Immature natural killer cell (primary cell): Measurements from ENCODE around the gene TGM2. TPM values are rescaled to one million over a fixed set of nuclear protein-coding genes. Genes with fewer than 3 reads are reported as not detected.

Experiments
- DNase-seq, 3 donors: peaks; one replicate each; pipeline ENCODE4 v3.0.0; 2022; ENCODE audit warnings: mixed read lengths in 1 of 3
- H3K27ac Mint-ChIP-seq, 6 donors: one replicate each; pipeline ENCODE4 v1.8.0; 2020; ENCODE audit warnings: mixed read lengths in 6 of 6, mild to moderate bottlenecking in 5 of 6, inconsistent platforms in 4 of 6, moderate library complexity in 3 of 6
- H3K27me3 Mint-ChIP-seq, 3 donors: one replicate each; pipeline ENCODE4 v1.8.0; 2020 to 2021; ENCODE audit warnings: low read depth in 3 of 3, mild to moderate bottlenecking in 3 of 3, mixed read lengths in 3 of 3, moderate library complexity in 3 of 3, inconsistent platforms in 1 of 3
- H3K36me3 Mint-ChIP-seq, 3 donors: one replicate each; pipeline ENCODE4 v1.8.0; 2020; ENCODE audit warnings: mixed read lengths in 3 of 3, inconsistent platforms in 2 of 3, mild to moderate bottlenecking in 2 of 3
- H3K4me1 Mint-ChIP-seq, 2 donors: one replicate each; pipeline ENCODE4 v1.8.0; 2020; ENCODE audit warnings: inconsistent platforms in 2 of 2, mild to moderate bottlenecking in 2 of 2, mixed read lengths in 2 of 2, moderate library complexity in 1 of 2
- H3K4me3 Mint-ChIP-seq, 5 donors: one replicate each; pipeline ENCODE4 v1.8.0; 2020; ENCODE audit warnings: mild to moderate bottlenecking in 5 of 5, mixed read lengths in 5 of 5, inconsistent platforms in 3 of 5, moderate library complexity in 3 of 5
- H3K9me3 Mint-ChIP-seq, 6 donors: one replicate each; pipeline ENCODE4 v1.8.0; 2020; ENCODE audit warnings: mild to moderate bottlenecking in 6 of 6, mixed read lengths in 6 of 6, inconsistent platforms in 4 of 6, moderate library complexity in 3 of 6
- polyA plus RNA-seq, 3 donors: library from polyadenylated mRNA; unstranded; fragments of 300-500 nt; fragmentation: Illumina TruSeq; gene quantifications; one replicate each; pipeline ENCODE4 v1.2.3, GENCODE V29; 2021

The TGM2 gene
- not detected for polyA plus RNA-seq

DNA sequence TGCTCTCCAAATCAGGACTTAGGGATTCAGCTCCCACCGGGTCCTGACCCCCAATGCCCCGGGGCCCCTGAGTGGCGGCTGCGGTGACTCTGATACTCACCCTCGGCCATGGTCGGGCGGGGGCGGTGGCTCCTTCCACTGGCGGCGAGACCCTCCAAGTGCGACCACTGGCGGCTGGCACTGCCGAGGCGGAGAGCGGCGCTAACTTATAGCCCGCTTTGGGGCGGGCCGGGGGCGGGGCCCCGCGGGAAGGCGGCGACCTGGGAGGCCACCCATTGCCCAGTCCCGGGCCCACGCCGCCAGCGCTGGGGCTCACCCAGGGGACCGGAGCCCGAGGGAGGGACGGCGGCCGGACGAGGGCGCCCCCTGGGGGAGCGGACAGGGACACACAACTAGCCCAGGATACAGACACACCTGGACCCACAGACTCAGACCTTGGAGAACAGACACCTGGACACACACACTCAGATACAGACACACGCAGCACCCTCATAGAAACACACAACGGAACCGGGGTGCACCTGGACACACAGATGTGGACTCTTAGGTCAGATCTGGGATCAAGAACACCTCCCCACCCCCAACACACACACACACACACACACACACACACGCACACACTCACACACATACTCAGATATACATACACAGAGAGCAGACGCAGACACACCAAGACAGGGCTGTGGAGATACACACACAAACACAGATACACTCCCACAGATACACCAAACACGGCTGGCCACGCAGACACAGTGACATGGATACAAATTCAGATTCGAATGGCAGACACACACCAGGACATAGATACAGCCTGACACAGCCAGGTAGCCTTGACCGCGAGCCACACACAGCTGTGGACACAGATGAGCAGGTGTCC lies at the start of gene TGM2:
Gene TGM2 (minus strand): TSS at position 182 of the 877 bp plus-strand sequence. CDS start 72 bp downstream, at position 110.
- peak; percentile 56 to 63 (median 63) for DNase-seq
- peaks cover 6 to 9% of the 10 kb centered on the region in 2 donors for H3K4me1 Mint-ChIP-seq
- H3K27ac Mint-ChIP-seq = peak within 1 kb of the TSS in 3 of 6 donors; percentile 23 to 34 (median 32)
- no peaks in the 10 kb centered on the region for H3K9me3 Mint-ChIP-seq
- peak within 1 kb of the TSS in 4 of 5 donors; percentile 5 to 68 (median 46) for H3K4me3 Mint-ChIP-seq
- peaks cover 0 to 6% (median 3%) of the 10 kb centered on the region in 3 donors for H3K27me3 Mint-ChIP-seq
- H3K36me3 Mint-ChIP-seq = no peaks in the 10 kb centered on the region

GRCh38 chr20:38214256-38215193 lies 49.5 kb upstream of the TGM2 start:
- Mint-ChIP-seq H3K4me3 (no peak overlapping the region), H3K27me3 (peaks cover 0 to 5% (median 2%) of the 10 kb centered on the region in 3 donors), H3K36me3 (no peaks in the 10 kb centered on the region), H3K27ac (no peak overlapping the region), H3K9me3 (no peaks in the 10 kb centered on the region), H3K4me1 (no peaks in the 10 kb centered on the region)
- no peak for DNase-seq

DNA sequence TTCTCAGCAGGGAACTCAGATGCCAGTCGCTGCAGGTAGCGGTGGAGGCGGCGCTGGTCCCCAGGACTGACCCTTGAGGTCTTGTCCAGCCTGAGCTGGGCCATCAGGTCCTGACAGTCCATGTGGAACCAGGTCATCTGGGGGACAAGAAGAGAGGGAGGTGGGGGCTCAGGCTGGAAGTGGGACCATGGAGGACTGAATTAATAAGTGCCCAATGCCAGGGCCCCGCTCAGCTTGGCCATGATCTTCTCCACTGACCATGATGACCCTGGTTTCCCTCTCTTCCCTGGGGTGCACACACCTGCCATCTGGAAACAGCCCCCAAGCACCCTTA lies 48.5 kb upstream of the TGM2 start:
- Mint-ChIP-seq H3K4me3 (no peak overlapping the region), H3K27me3 (peaks cover 0 to 5% (median 2%) of the 10 kb centered on the region in 3 donors), H3K9me3 (no peaks in the 10 kb centered on the region), H3K27ac (no peak overlapping the region), H3K36me3 (no peaks in the 10 kb centered on the region), H3K4me1 (no peaks in the 10 kb centered on the region)
- no peak for DNase-seq

DNA sequence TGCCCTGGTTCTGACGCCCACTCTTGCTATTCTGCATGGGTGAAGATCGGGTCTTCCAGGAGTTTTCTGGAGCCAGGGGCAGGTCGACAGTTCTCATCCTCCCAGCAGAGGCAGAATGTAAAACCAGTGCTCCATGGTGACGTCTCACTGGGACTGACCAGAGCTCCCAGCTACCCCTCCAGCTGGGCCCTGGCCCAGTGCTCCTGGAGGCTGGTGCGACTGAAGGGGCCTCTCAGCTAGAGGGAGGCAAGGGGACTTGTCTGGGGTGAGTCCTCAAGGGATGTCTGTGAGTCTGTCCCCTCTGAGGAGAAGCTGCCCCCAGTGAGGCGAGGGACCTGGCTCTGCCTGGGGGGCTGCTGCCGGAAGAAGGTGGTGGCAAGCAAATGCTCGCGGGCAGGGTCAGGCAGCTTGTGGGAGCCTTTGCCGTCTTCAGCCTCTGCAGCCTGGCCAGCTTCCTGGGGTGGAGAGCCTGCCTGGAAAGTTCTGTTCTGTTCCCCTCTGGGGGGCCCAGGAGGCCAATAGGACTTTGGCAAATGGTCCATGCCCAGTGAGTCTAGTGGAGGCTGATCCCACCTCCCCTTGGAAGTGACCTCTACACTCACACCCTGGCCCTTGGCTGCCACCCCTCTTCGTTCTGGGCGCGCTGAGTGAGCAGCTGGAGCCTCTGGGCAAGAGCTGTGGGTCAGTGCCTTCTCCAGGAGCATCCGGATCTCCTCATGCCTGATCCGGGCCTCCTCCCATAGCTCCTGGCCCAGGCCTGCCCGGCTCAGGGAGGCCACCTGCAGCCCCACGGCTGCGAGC lies 47.9 kb upstream of the TGM2 start:
- H3K27me3 Mint-ChIP-seq = peaks cover 0 to 5% (median 2%) of the 10 kb centered on the region in 3 donors
- H3K27ac Mint-ChIP-seq = no peak overlapping the region
- no peak for DNase-seq
- H3K4me3 Mint-ChIP-seq = no peak overlapping the region
- no peaks in the 10 kb centered on the region for H3K9me3 Mint-ChIP-seq
- H3K4me1 Mint-ChIP-seq = no peaks in the 10 kb centered on the region
- no peaks in the 10 kb centered on the region for H3K36me3 Mint-ChIP-seq

DNA sequence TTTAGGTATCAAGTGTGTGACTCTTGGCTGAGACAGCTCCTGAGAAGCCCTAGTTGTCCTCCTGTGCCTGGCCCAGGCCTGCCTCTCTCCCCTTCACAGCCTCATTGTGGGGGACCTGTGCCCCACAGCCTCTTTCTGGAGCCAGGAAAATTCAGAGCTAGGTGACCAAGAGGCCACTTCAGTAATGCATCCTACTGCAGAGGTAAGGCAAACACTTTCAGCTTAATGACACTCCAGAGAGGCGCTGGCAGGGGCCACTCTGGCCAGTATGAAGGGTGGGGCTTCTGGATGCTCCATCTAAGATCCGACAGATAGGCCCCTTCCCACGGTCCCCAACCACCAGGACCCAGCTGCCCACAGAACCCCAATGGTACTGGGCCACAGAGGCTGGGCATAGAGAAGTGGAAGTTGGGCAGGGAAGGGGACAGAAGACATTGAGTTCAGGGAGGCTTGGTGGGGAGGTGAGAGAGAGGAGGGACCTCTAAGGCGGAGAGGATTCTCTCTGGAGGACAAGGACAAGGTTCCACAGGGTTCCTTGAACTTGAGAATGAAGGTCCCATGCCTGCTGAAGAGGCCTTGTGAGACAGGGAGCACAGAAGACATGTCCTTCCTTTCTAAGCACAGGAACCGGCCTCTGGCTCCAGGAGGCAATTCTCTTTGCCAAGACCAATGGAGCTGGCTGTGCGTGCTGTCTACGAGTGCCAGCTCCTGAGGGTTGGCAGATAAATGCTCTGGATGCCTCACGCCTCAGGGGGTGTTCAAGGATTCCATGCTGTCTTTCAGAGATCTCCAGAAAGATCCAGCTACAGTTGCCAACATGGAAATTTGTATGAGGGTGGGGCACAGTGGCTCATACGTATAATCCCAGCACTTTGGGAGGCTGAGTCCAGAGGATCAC lies 46.4 kb upstream of the TGM2 start:
- H3K27ac Mint-ChIP-seq = no peak overlapping the region
- DNase-seq = no peak
- H3K4me3 Mint-ChIP-seq = no peak overlapping the region
- no peaks in the 10 kb centered on the region for H3K36me3 Mint-ChIP-seq
- no peaks in the 10 kb centered on the region for H3K4me1 Mint-ChIP-seq
- peaks cover 0 to 5% (median 2%) of the 10 kb centered on the region in 3 donors for H3K27me3 Mint-ChIP-seq
- H3K9me3 Mint-ChIP-seq = no peaks in the 10 kb centered on the region

DNA sequence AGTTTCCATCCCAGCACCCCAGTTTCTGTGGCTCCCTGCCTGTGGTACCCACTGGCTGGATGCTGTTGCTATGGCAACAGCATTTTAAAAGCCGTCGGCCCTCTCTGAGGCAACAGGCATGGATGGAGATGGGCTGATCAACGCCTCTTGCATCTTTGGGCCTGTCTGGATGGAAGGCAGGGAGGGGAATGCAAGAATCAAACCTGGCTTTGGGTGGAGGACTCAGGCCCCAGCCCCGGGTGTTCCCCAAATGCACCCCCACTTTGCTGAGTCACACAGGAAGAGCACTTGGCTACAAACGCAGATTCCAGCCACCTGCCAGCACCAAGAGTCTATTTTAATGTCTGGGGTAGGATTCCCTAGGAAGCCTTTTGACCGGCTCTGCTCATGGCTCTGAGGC lies 45.7 kb upstream of the TGM2 start:
- Mint-ChIP-seq H3K4me1 (no peaks in the 10 kb centered on the region), H3K9me3 (no peaks in the 10 kb centered on the region), H3K27me3 (peaks cover 0 to 5% (median 2%) of the 10 kb centered on the region in 3 donors), H3K4me3 (no peak overlapping the region), H3K27ac (no peak overlapping the region), H3K36me3 (no peaks in the 10 kb centered on the region)
- DNase-seq = no peak

GRCh38 chr20:38209736-38210405 lies 44.8 kb upstream of the TGM2 start:
- no peak overlapping the region for H3K4me3 Mint-ChIP-seq

GRCh38 chr20:38209054-38209675 lies 44.1 kb upstream of the TGM2 start:
- no peak overlapping the region for H3K27ac Mint-ChIP-seq
- H3K27me3 Mint-ChIP-seq = peaks cover 0 to 5% (median 2%) of the 10 kb centered on the region in 3 donors
- DNase-seq = no peak
- H3K9me3 Mint-ChIP-seq = no peaks in the 10 kb centered on the region
- H3K4me3 Mint-ChIP-seq = no peak overlapping the region
- H3K4me1 Mint-ChIP-seq = no peaks in the 10 kb centered on the region
- H3K36me3 Mint-ChIP-seq = no peaks in the 10 kb centered on the region

More at GRCh38 chr20:38209736-38210405, 44.8 kb upstream of the TGM2 start:
- H3K27ac Mint-ChIP-seq = no peak overlapping the region
- DNase-seq = no peak
- H3K9me3 Mint-ChIP-seq = no peaks in the 10 kb centered on the region
- no peaks in the 10 kb centered on the region for H3K4me1 Mint-ChIP-seq
- H3K27me3 Mint-ChIP-seq = peaks cover 0 to 5% (median 2%) of the 10 kb centered on the region in 3 donors
- no peaks in the 10 kb centered on the region for H3K36me3 Mint-ChIP-seq

GRCh38 chr20:38208523-38208922 lies 43.5 kb upstream of the TGM2 start:
- H3K9me3 Mint-ChIP-seq = no peaks in the 10 kb centered on the region
- H3K27ac Mint-ChIP-seq = no peak overlapping the region
- H3K36me3 Mint-ChIP-seq = no peaks in the 10 kb centered on the region
- DNase-seq = no peak
- H3K4me1 Mint-ChIP-seq = no peaks in the 10 kb centered on the region
- no peak overlapping the region for H3K4me3 Mint-ChIP-seq
- H3K27me3 Mint-ChIP-seq = peaks cover 0 to 3% (median 2%) of the 10 kb centered on the region in 3 donors

DNA sequence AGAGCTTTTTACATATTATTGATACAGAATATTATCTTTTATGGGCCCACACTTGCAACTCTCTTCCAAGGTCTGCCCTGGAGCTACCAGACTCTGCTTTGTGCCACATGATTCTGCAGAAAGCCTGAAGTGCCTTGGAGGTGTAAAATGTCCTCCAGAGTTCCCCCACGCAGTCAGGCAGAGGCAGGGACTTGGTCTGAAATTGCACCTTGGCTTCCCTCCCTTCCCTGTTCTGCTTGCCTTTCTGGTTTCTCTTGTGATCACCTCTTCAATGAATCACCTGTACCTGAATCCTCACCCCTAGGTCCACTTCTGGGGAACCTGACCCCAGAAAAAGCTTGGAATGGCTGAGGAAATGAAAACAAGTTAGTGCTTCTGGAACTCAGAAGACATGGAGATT lies 43.0 kb upstream of the TGM2 start:
- DNase-seq = no peak
- no peak overlapping the region for H3K27ac Mint-ChIP-seq
- no peaks in the 10 kb centered on the region for H3K9me3 Mint-ChIP-seq
- H3K4me1 Mint-ChIP-seq = no peaks in the 10 kb centered on the region
- H3K27me3 Mint-ChIP-seq = peaks cover 0 to 3% (median 2%) of the 10 kb centered on the region in 3 donors
- no peaks in the 10 kb centered on the region for H3K36me3 Mint-ChIP-seq
- H3K4me3 Mint-ChIP-seq = no peak overlapping the region

DNA sequence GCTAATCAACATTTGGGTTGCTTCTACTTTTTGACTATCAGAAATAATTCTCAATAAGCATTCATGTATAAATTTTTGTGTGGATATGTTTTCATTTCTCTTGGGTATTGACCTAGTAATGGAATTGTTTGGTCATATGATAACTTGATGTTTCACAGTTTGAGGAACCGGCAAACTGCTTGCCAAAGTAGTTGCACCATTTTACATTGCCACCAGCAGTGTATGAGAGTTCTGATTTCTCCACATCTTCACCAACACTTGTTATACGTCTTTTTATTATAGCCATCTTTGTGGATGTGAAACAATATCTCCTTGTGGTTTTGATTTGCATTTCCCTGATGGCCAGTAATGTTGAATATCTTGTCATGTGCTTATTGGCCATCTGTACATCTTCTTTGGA lies 42.6 kb upstream of the TGM2 start:
- H3K4me3 Mint-ChIP-seq = no peak overlapping the region
- DNase-seq = no peak
- peaks cover 0 to 3% (median 2%) of the 10 kb centered on the region in 3 donors for H3K27me3 Mint-ChIP-seq
- no peaks in the 10 kb centered on the region for H3K36me3 Mint-ChIP-seq
- no peaks in the 10 kb centered on the region for H3K4me1 Mint-ChIP-seq
- H3K9me3 Mint-ChIP-seq = no peaks in the 10 kb centered on the region
- H3K27ac Mint-ChIP-seq = no peak overlapping the region

GRCh38 chr20:38205001-38205400 lies 39.9 kb upstream of the TGM2 start:
- no peak for DNase-seq
- no peaks in the 10 kb centered on the region for H3K27me3 Mint-ChIP-seq
- H3K36me3 Mint-ChIP-seq = no peaks in the 10 kb centered on the region
- no peaks in the 10 kb centered on the region for H3K9me3 Mint-ChIP-seq
- H3K4me3 Mint-ChIP-seq = no peak overlapping the region
- H3K27ac Mint-ChIP-seq = no peak overlapping the region
- H3K4me1 Mint-ChIP-seq = no peaks in the 10 kb centered on the region
